Activated CD4-positive, CD25-positive, alpha-beta regulatory T cell treated with anti-CD3 and anti-CD28 coated beads, Interleukin-2, amount 50 U/mL, for 72 hours (primary cell): Measurements from ENCODE around the gene PARD6A.
"Not testable (repeated sequence)": the region's sequence is repeated elsewhere in the genome, so short reads cannot be mapped to it uniquely, and the experiment has no call there.

ENCODE experiments used
- DNase-seq: peaks from one replicate; pipeline ENCODE4 v3.0.0; 2021

PARD6A gene

GRCh38 chr16:67667817-67668494 lies 7.2 kb downstream of the PARD6A start:
- DNase-seq, result peak; percentile 64

GRCh38 chr16:67668495-67669157 lies 7.9 kb downstream of the PARD6A start:
- peak; percentile 38 for DNase-seq

- DNase-seq, result no peak
These were observed 8.8 kb downstream of the PARD6A start for GRCh38 chr16:67669499-67670101.

- DNase-seq, result no peak
These were observed 11.5 kb downstream of the PARD6A start for GRCh38 chr16:67672306-67672705.

DNA sequence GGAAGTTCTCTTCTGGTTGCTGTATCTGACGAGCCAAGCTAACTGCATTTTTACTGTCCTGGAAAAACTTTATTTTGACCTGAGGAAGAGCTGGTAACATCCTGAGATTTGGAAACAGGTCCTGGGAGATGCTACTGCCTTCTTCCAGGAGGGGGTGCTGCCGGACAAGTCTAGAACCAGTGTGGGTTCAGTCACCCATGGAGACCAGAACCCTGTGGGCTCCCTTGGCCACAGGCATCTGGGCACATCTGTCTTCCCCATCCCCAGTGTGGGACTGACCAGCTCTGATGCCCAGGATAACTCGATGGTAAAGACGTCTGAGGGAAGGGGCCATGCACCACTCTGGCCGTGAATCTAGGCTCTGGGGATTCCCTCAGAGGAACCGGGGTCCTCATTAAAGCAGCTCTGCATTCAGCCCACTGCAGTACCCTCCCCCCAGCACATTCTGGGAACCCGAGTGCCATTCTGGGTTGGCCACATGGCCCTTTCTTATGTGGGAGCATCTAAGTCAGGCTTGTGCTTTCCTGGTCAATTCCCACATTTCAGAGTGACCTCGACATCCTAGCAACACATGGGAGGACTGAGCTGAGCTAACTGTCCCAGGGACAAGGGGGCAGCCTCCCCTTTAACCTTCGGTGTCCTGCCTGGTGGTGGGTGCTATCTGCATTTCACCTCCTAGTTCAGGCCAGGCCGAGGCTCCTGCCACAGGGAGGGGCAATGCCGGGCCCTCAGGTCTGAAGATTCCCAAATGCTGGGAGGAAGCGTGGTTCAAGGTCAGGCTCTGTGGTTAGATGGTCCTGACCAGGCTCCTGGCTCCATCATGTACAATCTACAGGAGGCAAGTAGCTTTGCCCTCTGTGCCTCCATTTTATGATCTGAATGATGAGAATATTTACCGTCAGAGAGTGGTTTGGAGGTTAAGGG lies 12.2 kb downstream of the PARD6A start:
- no peak for DNase-seq

GRCh38 chr16:67673712-67674580 lies 13.2 kb downstream of the PARD6A start:
- DNase-seq, result no peak

DNA sequence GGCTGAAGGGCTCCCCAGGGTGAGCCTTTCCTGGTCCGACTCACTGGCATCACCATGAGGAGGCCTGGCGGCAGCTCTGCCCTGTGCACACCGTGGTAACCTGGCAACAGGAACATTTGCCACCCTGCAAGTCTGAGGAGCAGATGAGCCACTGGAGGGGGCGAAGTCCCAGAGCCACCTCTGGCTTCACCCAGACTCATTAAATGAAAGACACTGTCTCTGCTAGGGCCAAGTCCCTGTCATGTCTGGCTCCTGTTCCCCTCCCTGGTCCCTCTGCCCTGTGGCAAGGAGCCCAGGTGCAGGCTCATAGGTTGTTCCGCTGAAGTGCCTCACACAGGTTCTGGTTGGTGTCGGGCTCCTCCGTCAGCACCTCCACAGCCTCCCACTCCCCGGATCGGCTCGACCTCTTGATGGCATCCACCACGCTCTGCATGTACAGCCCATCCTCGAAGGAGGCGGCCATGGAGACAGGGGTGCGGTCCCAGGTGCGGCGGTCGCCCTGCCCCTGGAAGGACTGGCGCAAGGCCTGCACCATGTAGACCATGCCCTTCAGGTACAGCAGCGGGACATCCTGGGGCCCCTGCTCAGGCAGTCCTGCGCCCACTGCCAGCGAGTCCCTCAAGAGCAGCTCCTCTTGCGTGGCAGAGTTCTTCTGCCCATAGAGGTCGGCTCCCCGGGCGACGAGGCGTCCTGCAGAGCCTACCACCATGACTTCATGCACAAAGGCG lies 14.3 kb downstream of the PARD6A start:
- no peak for DNase-seq

- no peak for DNase-seq
These were observed 14.8 kb downstream of the PARD6A start for GRCh38 chr16:67675579-67675935.

- no peak for DNase-seq
These were observed 15.2 kb downstream of the PARD6A start for GRCh38 chr16:67675999-67676398.

- DNase-seq, result no peak
These were observed 15.8 kb downstream of the PARD6A start for GRCh38 chr16:67676516-67676915.

DNA sequence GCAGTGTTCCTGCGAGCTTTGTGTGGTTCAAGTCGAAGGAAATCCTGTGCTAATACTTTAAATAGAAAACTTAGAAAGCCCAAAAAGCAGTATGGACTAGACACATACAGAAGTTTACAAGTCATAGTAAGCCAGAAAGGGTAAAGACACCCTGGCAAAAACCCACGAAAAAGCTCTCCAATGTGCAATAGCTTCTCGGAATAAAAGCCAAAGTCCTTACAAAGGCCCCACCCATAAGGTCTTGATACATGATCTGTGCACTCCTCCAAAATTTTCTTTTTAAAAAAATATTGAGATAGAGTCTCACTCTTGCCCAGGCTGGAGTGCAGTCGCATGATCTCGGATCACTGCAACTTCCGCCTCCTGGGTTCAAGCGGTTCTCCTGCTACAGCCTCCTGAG lies 16.2 kb downstream of the PARD6A start:
- DNase-seq, result no peak

GRCh38 chr16:67677712-67678111 lies 17.0 kb downstream of the PARD6A start:
- DNase-seq, result no peak

DNA sequence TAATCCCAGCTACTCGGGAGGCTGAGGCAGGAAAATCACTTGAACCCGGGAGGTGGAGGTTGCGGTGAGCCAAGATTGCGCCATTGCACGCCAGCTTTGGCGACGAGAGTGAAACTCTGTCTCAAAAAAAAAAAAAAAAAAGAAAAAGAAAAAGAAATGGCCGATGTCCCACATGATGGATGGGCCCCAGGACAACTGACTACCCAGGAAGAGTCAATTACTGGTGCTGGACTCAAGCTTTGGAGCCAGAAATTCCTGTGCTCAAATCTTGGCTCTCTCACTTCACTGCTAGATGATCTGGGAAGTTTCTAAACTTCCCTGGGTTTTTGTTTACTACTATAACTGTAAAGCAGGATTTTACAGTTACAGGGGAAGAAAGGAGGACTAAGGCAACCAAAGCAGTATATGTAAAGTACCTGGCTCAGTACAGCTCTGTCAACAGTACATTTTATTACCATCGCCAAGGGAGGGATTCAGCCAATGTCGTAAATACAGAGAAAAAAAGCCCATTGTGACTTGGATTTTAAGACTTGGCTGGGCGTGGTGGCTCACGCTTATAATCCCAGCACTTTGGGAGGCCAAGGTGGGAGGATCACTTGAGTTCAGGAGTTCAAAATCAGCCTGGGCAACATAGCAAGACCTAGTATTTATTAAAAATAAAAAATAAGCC lies 17.7 kb downstream of the PARD6A start:
- DNase-seq, result no peak

GRCh38 chr16:67679935-67680897 lies 19.5 kb downstream of the PARD6A start:
- DNase-seq, result no peak

DNA sequence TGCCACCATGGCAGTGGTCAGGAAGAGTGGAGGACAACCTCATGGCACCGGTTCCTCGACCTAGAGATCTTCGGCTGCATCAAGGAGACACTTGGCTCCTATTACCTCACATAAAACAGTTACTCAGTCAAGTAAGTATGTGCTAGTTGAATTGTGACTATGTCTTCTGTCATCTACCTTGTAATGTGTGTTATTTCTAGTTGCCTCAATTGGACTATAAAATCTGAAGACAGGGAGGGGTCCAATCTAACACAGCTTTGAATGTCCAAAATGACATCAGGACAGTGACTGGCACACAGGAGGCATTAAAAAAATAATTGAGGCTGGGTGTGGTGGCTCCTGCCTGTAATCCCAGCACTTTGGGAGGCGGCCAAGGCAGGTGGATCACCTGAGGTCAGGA lies 23.0 kb downstream of the PARD6A start:
- DNase-seq, result no peak

- DNase-seq, result no peak
These were observed 24.8 kb downstream of the PARD6A start for GRCh38 chr16:67685388-67686112.

DNA sequence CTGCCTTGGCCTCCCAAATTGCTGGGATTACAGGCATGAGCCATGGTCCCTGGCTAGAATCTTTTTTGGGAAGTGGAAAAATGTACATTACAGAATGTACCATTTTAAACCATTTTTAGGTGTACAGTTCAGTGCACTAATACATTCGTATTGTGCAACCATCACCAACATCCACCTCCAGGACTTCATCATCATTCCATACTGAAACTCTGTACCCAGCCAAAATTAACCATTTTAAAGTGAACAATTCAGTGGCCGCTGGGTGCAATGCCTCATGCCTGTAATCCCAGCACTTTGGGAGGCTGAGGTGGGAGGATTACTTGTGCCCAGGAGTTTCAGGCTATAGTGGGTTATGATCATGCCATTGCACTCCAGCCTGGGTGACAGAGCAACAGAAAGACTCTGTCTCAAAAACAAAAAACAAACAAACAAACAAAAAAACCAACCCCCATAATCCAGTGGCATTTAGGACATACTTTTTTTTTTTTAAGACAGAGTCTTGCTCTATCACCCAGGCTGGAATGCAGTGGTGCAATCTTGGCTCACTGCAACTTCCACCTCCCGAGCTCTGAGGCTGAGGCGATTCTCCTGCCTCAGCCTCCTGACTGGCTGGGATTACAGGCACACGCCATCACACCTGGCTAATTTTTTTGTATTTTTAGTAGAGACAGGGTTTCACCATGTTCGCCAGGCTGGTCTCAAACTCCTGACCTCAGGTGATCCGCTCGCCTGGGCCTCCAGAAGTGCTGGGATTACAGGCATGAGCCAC lies 32.9 kb downstream of the PARD6A start:
- not testable (repeated sequence) for DNase-seq

DNA sequence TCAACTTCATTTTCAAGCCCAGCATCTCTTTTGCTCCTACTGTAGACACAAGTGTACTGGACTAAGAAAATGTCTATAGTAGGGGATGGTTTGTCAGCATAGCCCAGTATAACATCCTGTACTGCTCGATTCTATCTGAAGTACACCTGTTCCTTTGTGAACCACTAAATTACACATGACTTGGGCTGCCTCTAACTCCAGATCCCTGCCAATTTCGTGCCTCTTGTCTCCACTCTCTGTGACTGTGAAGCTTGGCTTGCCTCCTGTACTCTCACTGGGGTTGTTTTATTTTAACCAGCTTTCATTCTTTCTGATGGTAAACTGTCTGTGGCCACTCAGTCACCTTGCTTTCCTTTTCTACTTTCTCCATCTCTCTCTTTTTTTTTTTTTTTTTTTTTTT lies 33.9 kb downstream of the PARD6A start:
- no peak for DNase-seq
